HepG2 (cell line): ENCODE data around the gene CFAP210. TPM values are rescaled to one million over a fixed set of nuclear protein-coding genes. Genes with fewer than 3 reads are reported as not detected.

ENCODE experiments used
- ARID5B ChIP-seq: IDR thresholded peaks from 2 replicates; pipeline ENCODE4 v1.4.0; 2020; ENCODE audit warnings: mild to moderate bottlenecking, missing genetic modification reagents
- HMGXB4 ChIP-seq, 2 experiments: sonication (generic) in 1 of 2; formaldehyde crosslinking in 1 of 2; IDR thresholded peaks; 2 replicates each; pipeline versions ENCODE4 v1.4.0 to v1.6.1; 2018 to 2020; ENCODE audit warnings: missing genetic modification reagents in 2 of 2, borderline replicate concordance in 1 of 2, low read depth in 1 of 2, mild to moderate bottlenecking in 1 of 2, missing biosample characterization in 1 of 2
- NFKB2 ChIP-seq: sonication (generic); formaldehyde crosslinking; IDR thresholded peaks from 2 replicates; pipeline ENCODE4 v1.4.0; 2020; ENCODE audit warnings: missing genetic modification reagents, borderline replicate concordance
- PRMT3 ChIP-seq: sonication (generic); formaldehyde crosslinking; IDR thresholded peaks from 2 replicates; pipeline ENCODE4 v1.8.1; 2022; ENCODE audit warnings: low read depth, mild to moderate bottlenecking, moderate library complexity, missing genetic modification reagents, borderline replicate concordance
- SOX6 ChIP-seq, 2 experiments: fragments of 450-650 bp in 1 of 2; sonication (generic) in 1 of 2; formaldehyde crosslinking in 1 of 2; IDR thresholded peaks; 2 replicates each; pipeline versions ENCODE4 v1.4.0 to v1.6.1; 2017 to 2020; ENCODE audit warnings: antibody characterized with exemption in 1 of 2, mild to moderate bottlenecking in 1 of 2, missing genetic modification reagents in 1 of 2
- ZNF687 ChIP-seq: sonication (generic); formaldehyde crosslinking; IDR thresholded peaks from 2 replicates; pipeline ENCODE4 v1.5.1; 2020; ENCODE audit warnings: mild to moderate bottlenecking, missing genetic modification reagents, moderate library complexity
- ZNF747 ChIP-seq: sonication (generic); formaldehyde crosslinking; IDR thresholded peaks from 2 replicates; pipeline ENCODE4 v1.8.1; 2023; ENCODE audit warnings: missing genetic modification reagents, mild to moderate bottlenecking, borderline replicate concordance
- ZUFSP ChIP-seq: sonication (generic); formaldehyde crosslinking; IDR thresholded peaks from 2 replicates; pipeline ENCODE4 v1.9.0; 2021; ENCODE audit warnings: missing genetic modification reagents, mild to moderate bottlenecking, borderline replicate concordance
- polyA plus RNA-seq, 8 experiments: library from polyadenylated mRNA; depleted of rRNA in 3 of 8; stranded (reverse) in 7 of 8; unstranded in 1 of 8; fragments of >200 nt; fragmentation: Illumina TruSeq in 4 of 8; extraction: Trizol in 4 of 8; gene quantifications; 2 replicates each; pipeline versions ENCODE4 v1.2.1 to v1.2.3, GENCODE V29; 2011 to 2016; ENCODE audit warnings: low read depth in 4 of 8, missing spikeins in 1 of 8, mixed read lengths in 1 of 8; ENCODE audit not compliant: insufficient read depth in 1 of 8
- total RNA-seq, 5 experiments: library from RNA; depleted of rRNA; stranded (reverse); fragments of >200 nt; fragmentation: Illumina TruSeq; extraction: Trizol; gene quantifications; 2 replicates each; pipeline ENCODE4 v1.2.3, GENCODE V29; 2016; ENCODE audit warnings: low read depth in 1 of 5

The CFAP210 gene
- total and polyA plus RNA-seq, 2 of the 13 experiments (the other 11 are each of a cell fraction or from before 2014, with no cell fraction given) = 0.18 TPM; not detected in 1

GRCh38 chr2:169715379-169716237 is 21.4 kb upstream of the CFAP210 start (continued):
- TF ChIP-seq ZUFSP (CRISPR knock-in tag) (no peak), ZNF687 (CRISPR knock-in tag) (peak; percentile 35), SOX6 (IDR thresholded peaks at IDR 0.05) (no peak), SOX6 (CRISPR knock-in tag; IDR thresholded peaks at IDR 0.05) (peak; percentile 74; the same call in 1 of the 2 replicates), PRMT3 (CRISPR knock-in tag) (no peak), ZNF747 (CRISPR knock-in tag) (no peak), NFKB2 (no peak), ARID5B (CRISPR knock-in tag) (peak; percentile 92), HMGXB4 (CRISPR knock-in tag; IDR thresholded peaks at IDR 0.05; ENCODE audit: borderline replicate concordance in 1 of 2, low read depth in 1 of 2) (no peak)
